HG03039 (cell line): Measurements from ENCODE around the gene RNF11.
"Not testable (repeated sequence)": the region's sequence is repeated elsewhere in the genome, so short reads cannot be mapped to it uniquely, and the experiment has no call there.

Experiments used
- ATAC-seq: cut with Tn5 transposase; IDR thresholded peaks from one replicate; pipeline ENCODE4 v1.9.1; 2021; ENCODE audit warnings: mild to moderate bottlenecking, moderate library complexity; ENCODE audit not compliant: unreplicated experiment

The RNF11 gene

DNA sequence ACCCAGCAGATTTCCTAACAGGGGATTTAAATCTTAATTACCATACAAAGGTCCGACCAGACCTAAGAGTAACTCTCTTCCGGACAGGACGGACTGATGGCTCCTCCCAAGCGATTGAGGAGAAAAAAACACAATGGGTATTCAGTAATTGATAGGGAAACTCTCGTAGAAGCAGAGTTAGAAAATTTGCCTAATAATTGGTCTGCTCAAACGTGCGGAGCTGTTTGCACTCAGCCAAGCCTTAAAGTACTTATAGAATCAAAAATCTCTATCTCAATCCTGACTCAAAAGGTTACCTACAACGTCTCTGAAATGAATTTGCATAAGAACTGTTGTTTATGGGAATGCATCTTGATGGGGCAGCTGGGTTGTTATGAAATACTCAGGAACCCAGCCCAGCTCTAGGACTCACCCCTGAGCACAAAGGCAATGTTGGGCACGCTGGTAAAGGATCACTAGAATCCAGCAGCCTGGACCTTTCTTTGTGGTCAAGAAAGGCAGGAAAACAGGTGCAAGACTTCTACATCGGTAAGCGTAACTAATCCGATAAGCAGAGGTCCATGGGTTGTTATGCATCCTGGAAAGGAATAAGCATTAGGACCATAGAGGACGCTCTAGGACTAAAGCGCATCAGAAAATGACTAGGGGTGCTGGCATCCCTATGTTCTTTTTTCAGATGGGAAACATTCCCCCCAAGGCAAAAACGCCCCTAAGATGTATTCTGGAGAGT is 8.7 kb upstream of the RNF11 start:
- not testable (repeated sequence) for ATAC-seq

DNA sequence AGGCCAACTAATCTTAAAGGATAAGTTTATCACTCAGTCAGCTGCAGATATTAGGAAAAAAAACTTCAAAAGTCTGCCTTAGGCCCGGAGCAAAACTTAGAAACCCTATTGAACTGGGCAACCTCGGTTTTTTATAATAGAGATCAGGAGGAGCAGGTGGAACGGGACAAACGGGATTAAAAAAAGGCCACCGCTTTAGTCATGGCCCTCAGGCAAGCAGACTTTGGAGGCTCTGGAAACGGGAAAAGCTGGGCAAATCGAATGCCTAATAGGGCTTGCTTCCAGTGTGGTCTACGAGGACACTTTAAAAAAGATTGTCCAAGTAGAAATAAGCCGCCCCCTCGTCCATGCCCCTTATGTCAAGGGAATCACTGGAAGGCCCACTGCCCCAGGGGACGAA is 7.6 kb upstream of the RNF11 start:
- ATAC-seq = not testable (repeated sequence)

GRCh38 chr1:51230501-51231078 is 5.5 kb upstream of the RNF11 start:
- ATAC-seq = no peak

DNA sequence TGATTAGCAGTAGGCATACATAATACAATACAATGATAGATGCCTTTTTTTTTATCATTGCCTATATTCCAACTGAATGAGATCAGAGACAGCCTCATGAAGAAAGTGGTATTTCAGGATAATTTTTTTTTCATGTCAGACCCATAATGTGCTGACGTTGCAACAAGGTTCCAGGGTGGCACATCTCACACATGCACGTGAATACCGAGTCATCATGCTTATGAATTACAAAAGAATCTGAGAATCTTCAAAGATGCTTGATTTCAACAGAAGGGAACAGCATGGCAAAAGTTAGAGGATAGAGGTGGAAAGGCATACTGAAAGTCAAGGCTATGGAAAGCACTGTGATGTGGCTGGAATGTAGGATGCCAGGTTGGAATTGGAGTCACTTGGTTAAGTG is 5.0 kb upstream of the RNF11 start:
- no peak for ATAC-seq

DNA sequence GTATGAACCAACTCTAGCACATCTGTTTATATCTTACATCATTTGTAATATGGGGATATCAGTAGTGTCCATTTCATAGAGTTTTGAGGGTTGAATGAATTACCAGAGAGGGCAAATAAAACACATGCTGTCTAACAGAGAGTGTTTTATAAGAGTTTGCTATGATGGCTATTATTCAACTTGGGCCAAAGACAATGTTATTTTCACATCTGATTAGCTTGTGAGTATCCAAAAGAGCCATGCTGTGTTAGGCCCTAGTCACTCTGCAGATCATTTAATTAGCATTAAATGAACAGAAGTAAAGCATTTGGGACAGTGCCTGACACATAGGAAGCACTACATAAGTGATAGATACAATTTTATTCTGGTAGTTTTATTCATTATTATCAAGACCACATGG is 4.2 kb upstream of the RNF11 start:
- no peak for ATAC-seq

- ATAC-seq = not testable (repeated sequence)
Observed at GRCh38 chr1:51234236-51234635, 1.8 kb upstream of the RNF11 start.

DNA sequence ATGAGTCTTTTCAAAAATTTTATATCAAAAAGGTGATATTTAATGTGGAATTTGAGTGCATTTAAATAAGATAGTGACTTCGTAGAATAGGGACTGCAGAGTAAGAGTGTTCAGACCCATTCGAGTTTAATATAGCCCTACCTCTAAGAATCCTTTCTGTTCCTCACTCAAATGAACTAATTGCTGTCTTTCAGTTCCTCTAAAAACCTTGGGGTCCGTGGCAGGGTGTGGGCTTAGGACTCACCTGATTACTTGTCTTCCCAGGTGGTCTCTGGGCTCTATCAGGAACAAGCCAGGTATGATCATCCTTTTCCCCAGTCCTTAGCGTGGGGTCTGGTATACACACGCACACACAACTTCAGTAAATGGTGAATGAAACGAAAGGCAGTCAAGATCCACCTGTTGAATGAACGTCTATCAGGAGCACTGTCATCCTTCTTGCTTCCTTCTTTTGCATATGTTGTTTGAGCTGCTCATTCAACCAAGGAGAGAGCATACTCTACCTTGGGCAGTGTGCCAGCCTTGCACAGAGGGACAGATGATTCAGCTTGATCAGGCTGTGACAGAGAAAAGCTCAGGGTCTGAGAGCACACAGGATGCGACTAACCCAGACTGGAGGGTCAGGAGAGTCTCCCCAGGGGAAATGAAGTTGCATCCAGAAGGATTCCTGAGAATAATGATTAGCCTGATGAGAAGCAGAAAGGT is 1.2 kb upstream of the RNF11 start:
- ATAC-seq = peak; percentile 52

DNA sequence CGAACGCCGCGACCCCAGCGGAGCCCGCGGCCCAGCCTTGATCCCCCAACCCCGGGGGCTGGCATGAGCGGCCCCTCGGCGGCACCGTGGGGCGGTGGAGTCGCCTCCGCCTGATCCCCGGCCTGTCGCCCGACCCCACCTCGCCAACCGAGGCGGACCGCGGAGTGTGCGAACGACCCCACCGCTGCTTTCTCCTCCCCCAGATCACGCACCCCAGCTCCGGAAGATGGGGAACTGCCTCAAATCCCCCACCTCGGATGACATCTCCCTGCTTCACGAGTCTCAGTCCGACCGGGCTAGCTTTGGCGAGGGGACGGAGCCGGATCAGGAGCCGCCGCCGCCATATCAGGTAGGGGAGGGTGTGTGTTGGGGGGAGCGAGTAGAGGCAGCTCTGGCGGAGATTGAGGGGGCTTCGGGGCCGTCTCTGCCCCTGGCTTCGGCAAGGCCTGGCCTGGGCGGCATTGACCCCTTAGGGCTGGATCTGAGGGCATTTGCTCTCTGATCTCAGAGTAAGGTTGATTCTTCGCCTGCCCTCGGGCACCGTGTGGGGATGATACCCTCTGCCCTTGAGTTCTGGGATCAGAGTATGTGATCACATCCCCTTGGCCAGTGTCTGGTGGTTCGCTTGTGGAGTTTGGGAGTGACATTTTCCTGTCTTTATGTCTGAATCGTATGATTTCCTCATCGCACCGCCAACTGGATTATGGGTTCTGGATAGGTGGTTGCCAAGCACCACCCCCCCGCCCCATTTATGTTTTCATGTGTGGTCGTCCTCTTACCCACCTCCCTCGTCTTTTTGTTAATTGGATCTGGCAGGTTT is 668 bp downstream of the RNF11 start:
- peak; percentile 20 for ATAC-seq

- ATAC-seq = no peak
Observed at GRCh38 chr1:51237351-51238033, 1.4 kb downstream of the RNF11 start.

DNA sequence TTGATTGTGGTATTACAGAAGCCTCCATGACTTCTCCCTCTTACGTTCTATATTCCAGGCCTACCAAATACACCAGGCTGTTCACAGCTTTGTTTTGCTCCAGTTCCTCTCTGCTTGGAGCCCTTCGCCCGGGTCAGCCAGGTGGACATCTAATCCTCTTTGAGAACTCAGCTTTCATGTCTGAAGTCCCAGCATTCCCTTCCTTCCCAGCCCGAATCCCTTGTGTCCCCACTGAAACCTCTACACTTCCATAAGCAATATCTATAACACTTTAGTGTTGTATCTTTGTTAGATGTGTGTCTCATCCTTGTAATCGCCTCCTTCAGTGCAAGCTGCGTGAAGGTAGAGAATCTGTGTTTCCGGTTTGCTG is 1.9 kb downstream of the RNF11 start:
- no peak for ATAC-seq

- no peak for ATAC-seq
Observed at GRCh38 chr1:51240084-51240483, 4.0 kb downstream of the RNF11 start.

- no peak for ATAC-seq
Observed at GRCh38 chr1:51241119-51241518, 5.0 kb downstream of the RNF11 start.

DNA sequence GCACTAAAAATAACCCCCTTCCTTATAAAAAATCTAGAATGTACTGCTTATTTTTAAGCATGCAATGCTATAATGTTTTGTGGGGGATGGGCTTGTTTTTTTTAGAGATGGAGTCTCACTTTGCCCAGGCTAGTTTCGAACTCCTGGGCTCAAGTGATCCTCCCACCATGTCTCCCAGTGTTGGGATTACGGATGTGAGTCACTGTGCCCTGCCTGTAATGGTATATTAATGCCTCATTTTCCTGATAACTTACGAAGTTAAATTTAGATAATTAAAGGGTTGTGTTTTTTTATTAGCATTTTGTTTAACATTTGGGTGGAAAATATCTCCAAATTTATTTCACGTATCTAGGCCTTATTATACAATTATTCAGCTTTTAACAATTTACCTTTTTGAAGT is 6.5 kb downstream of the RNF11 start:
- no peak for ATAC-seq

DNA sequence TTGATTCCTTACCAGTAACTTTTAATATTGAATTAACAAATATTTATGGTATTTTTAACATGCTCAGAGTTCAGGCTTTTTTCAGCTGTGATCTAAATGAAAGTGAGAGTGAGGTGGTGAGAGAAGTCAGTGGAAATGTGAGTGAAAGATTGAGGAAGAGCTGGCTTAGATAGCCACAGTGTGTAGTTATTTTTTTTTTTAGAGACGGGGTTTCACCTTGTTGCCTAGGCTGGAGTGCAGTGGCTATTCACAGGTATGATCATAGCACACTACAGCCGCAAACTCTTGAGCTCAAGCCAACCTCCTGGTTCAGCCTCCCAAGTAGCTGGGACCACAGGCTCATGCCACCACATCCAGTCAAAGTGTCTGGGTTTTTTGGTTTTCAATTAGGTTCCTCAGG is 10.9 kb downstream of the RNF11 start:
- ATAC-seq = peak; percentile 53

DNA sequence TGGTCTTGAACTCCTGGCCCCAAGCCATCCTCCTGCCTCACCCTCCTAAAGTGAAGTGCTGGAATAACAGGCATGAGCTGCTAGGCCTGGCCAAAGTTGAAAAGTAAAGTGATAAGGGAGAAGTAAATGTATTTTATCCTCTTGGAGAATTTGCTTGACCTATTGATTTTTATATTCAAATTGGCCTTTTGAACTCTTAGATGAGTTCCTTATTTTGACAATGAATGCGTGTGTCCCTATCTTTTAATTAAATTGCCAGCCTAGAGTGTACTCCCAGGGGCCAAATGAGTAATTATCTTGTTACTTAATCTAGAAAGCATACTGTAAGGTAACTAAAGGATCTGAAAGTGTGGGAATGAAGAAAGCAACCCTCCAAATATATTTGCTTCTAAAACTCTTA is 11.4 kb downstream of the RNF11 start:
- ATAC-seq = no peak

DNA sequence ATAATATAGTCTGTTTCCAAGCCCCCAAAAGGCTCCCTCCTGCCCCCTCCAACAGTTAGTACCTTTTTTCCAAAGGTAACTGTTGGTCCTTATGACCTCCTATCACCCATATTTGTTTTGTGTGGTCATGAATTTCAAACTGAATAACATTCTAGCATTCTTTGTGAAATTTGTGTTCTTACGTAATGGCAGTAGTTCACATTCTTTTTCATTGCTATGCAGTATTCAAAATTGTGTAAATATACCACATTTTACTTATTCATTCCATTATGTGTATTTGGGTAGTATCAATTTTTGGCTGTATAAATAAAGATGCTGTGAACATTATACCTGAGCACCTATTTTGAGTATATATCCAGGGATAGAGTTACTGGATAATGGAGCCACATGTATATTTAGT is 13.4 kb downstream of the RNF11 start:
- no peak for ATAC-seq

DNA sequence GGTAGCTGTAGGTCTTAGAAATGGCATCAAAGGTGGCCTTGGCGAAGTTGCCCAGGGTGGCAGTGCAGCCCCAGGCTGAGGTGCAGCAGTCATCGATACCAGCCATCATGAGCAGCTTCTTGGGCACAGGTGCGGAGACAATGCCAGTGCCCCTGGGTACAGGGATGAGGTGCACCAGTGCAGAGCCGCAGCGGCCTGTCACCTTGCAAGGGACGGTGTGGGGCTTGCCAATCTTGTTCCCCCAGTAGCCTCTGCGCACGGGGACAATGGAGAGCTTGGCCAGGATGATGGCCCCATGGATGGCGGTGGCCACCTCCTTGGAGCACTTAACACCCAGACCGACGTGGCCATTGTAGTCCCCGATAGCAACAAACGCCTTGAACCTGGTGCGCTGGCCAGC is 14.7 kb downstream of the RNF11 start:
- not testable (repeated sequence) for ATAC-seq

DNA sequence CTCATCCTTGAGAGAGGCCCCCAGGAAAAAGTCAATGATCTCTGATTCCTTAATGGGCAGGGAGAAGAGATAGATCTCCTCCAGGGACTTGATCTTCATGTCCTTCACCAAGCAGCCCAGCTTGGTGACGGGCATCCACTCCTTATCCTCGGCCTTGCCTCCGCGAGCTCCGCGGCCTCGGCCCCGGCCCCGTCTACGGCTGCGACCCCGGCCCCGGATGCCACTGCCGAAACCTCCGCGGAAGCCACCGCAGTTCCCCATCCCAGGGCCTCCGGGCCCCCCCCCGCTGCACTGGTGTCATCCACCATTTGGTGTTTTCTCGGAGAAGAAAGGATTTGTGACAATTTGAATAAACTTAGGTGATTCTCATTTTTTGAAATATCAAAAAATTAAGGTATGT is 15.1 kb downstream of the RNF11 start:
- ATAC-seq = not testable (repeated sequence)

- ATAC-seq = no peak
Observed at GRCh38 chr1:51252366-51252765, 16.3 kb downstream of the RNF11 start.

DNA sequence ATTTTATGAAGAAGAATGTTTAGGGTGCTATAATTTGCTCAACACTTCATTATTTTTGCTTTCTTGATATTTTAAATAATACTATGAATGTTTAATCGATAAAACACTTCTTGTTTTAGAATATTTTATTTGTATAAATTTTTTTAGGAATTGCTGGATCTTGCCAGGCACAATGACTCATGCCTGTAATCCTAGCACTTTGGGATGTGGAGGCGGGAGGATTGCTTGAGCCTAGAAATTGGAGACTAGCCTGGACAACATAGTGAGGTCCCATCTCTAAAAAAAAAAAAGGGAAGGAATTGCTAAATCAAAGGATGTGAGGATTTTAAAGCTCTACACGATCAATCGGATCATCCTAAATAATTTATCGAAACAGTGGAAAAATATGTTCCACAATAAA is 17.6 kb downstream of the RNF11 start:
- no peak for ATAC-seq

- no peak for ATAC-seq
Observed at GRCh38 chr1:51255331-51255730, 19.3 kb downstream of the RNF11 start.
